Epidermal melanocyte (primary cell): ENCODE data around the gene KCNK13.

ENCODE experiments used
- DNase-seq: peaks from one replicate; pipeline ENCODE4 v3.0.0; 2011; ENCODE audit warnings: low spot score; ENCODE audit not compliant: insufficient read length

Gene KCNK13

DNA sequence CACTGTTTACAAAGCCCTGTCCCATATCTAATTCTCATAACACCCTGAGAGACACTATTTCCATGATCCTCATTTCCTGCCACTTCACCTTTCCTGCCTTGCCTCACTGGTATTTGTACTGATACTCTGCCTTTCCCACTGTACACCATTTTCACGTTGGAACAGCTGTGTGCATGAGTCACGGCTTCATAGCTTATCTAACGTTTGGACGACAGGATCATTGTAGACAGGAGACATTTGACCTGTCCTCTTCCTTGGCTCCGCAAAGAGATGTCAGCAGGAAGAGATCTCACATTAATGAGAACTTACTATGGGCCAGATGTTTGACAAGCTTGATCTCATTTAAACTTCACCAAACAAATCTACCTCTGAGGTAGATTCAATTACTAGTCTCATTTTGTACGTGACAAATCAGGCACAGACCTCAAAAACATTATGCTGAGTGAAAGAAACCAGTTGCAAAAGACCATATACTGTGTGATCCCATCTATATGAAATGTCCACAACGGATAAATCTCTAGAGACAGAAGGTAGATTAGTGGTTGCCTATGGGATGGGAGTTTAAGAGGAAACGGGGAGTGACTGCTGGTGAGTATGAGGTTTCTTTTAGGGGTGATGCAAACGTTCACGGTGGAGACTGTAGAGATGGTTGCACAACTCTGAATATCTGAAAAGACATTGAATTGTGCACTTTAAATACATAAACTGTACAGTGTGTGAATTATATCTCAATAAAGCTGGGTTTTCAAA lies 71.2 kb downstream of the KCNK13 start:
- no peak for DNase-seq

GRCh38 chr14:90136904-90137303 lies 75.1 kb downstream of the KCNK13 start:
- no peak for DNase-seq

GRCh38 chr14:90137807-90138206 lies 76.0 kb downstream of the KCNK13 start:
- DNase-seq: no peak

- DNase-seq: no peak
Measured at GRCh38 chr14:90139199-90139598, 77.4 kb downstream of the KCNK13 start.

- no peak for DNase-seq
Measured at GRCh38 chr14:90140298-90140955, 78.6 kb downstream of the KCNK13 start.

DNA sequence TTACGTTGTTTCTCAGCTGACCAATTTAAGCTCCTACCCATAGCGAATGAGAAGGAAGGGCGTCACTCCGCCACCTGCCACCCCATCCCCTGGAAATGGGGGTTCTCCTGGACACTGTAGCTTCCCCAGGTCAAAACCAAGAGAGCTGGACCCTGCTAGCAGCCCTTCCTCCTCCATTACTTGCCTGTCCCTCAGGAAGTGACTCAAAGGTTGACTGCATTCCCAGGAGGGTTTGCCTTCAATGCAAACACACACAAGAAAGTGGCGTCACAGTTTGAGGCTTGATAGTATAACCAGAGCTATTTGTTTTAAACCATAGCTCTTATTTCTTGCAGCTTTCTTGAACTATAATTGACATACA lies 79.1 kb downstream of the KCNK13 start:
- no peak for DNase-seq

DNA sequence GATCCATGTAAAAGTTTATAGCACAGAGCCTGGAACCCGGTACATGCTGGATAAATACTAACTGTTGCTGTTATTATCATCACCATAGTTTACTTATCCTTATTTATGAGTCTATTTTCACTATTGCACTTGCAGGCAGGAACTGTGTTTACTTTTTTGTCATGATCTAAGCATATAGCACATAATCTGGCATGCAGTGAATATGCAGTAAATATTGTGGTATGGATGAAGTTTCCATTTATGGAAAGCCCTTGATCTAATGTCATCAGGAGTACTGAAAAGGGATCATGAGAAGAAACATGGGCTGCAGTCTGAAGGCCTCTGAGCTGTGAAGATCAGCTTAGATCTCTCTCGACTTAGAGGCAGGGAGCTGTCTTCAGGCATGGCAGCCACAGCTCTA lies 91.6 kb downstream of the KCNK13 start:
- DNase-seq: no peak

GRCh38 chr14:90154110-90154509 lies 92.3 kb downstream of the KCNK13 start:
- DNase-seq: no peak

- DNase-seq: no peak
Measured at GRCh38 chr14:90159146-90159545, 97.4 kb downstream of the KCNK13 start.

GRCh38 chr14:90159688-90160087 lies 97.9 kb downstream of the KCNK13 start:
- no peak for DNase-seq

DNA sequence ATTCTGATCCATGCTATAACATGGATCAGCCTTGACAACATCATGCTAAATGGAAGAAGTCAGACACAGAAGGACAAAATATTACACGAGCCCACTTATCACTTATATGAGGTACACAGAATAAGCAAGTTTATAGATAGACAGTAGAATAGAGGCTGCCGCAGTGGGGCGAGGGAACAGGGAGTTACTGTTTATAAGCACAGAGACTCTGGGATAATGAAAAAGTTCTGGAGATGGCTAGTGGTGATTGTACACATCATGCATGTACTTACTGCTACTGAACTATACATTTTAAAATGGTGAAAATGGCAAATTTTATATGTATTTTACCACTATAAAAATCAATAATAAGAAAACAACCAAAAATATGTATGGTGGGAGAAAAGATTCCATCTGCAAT lies 99.3 kb downstream of the KCNK13 start:
- DNase-seq: no peak

- no peak for DNase-seq
Measured at GRCh38 chr14:90168425-90169105, 106.8 kb downstream of the KCNK13 start.

GRCh38 chr14:90175631-90176030 lies 113.8 kb downstream of the KCNK13 start:
- DNase-seq: no peak

DNA sequence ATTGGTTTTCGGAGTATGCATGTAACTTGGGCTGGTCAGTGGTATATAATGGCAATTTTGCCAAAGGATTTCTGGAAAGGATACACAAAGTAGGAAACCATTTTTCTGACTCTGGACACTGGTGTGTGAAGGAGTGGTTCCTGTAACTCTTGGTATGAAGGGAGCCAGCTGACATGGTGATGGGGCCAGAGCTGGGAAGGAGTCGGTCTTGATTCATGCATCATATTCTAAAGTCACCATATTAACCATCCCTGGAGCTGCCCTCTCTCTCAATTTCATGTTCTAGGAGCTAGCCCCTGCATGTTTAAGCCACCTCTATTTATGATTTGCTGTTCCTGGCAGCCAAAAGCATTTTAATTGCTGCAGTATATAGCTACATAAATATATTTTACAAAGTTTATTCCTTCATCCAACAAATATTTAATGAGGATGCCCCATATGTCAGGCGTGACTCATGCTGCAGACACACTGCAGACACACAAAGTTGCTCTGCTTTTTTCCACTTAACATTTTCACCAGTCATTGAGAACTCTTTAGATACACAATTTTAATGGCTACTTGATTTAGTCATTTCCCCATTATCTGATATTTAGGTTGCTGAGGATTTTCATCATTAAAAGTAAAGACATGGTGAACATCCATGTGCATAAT lies 115.9 kb downstream of the KCNK13 start:
- no peak for DNase-seq

DNA sequence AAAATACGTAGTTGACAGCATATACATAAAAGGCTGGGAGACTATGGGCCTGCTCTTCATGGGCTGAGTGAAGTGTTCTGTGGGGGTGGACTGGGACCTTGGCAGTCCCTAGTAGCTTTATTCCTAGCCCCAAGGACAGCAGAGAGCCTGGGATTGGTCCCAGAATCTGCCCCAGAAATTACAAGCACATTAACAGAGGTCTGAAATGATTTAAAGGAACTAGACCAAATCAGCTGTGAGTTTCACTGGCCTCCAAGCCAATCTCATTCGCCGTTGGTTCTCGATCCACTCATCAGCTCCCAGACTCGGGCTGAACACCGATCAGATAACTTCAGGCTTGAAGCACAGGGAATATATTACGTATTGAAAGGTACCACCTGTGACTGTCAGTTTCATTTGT lies 117.6 kb downstream of the KCNK13 start:
- no peak for DNase-seq

- no peak for DNase-seq
Measured at GRCh38 chr14:90179809-90180779, 118.3 kb downstream of the KCNK13 start.

DNA sequence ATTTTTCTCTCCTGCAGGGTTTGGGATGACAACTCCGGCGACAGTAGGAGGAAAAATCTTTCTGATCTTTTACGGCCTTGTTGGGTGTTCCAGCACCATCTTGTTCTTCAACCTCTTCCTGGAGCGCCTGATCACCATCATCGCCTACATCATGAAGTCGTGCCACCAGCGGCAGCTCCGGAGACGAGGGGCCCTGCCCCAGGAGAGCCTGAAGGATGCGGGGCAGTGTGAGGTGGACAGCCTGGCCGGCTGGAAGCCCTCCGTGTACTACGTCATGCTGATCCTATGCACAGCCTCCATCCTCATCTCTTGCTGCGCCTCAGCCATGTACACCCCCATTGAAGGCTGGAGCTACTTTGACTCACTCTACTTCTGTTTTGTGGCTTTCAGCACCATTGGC lies 122.3 kb downstream of the KCNK13 start:
- no peak for DNase-seq

DNA sequence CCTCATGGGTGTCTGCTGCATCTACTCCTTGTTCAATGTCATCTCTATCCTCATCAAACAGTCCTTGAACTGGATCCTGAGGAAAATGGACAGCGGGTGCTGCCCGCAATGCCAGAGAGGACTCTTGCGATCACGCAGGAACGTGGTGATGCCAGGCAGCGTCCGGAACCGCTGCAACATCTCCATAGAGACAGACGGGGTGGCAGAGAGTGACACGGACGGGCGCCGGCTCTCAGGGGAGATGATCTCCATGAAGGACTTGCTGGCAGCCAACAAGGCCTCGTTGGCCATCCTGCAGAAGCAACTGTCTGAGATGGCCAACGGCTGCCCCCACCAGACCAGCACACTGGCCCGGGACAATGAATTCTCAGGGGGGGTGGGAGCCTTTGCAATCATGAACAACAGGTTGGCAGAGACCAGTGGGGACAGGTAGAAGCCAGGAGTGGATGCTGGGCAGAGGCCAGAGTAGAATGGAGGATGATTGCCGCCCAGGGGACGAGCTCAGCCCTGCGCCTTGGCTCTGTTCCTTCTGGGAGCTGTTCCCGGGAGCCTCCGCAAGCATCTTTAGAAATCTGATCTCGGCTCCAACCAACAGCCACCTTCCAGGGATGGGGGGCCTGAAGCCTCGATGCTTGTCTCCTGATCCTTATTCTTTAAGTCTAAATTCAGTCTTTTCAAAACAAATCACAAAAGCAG lies 122.9 kb downstream of the KCNK13 start:
- DNase-seq: no peak

DNA sequence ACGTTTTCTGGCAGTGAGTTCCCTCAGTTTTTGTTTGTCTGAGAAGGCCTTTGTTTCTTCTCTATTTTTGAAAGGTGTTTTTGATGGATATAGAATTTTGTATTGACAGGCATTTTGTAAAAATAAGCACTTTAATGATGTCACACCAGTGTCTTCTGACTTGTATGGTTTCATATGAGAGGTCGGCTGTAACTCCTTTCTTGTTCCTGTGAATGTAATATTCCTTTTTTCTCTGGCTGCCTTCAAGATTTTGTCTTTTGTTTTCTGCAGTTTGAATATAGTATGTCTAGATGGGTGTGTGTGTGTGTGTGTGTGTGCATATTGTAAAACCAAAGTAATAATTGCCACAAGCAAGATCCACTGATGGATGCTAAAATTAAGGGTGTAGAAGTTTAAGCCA lies 126.8 kb downstream of the KCNK13 start:
- no peak for DNase-seq

GRCh38 chr14:90191154-90191553 lies 129.4 kb downstream of the KCNK13 start:
- no peak for DNase-seq
